ENCODE results near the gene VRTN.

The VRTN gene

DNA sequence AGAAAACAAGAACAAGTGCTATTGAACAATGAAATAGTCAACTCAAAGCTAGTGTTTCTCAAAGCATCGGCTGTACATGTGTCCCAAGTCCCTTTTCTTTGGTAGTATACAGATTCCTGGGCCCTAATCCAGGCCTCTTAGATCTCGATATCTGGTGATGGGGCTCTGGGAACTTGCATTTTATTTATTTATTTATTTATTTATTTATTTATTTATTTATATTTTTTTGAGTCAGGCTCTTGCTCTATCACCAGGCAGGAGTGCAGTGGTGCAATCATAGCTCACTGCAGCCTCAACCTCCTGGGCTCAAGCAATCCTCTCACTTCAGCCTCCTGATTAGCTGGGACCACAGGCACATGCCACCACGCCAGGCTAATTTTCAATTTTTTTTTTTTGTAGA, 60.6 kb downstream of the VRTN start:
- Histone ChIP-seq H3K4me3 (replicated peaks; ENCODE audit: insufficient read depth, low read length) (no peak overlapping the region), H3K27ac (replicated peaks) (no peak overlapping the region), H3K27me3 (ENCODE audit: insufficient read depth, poor library complexity, severe bottlenecking) (no peaks in the 10 kb centered on the region)
- DNase-seq (ENCODE audit: low read depth in 1 of 2, low spot score in 1 of 2): no peak
- no peak for TF ChIP-seq SPI1 (IDR thresholded peaks at IDR 0.05; ENCODE audit: borderline replicate concordance, low read depth)
- TF ChIP-seq GABPA (IDR thresholded peaks at IDR 0.05; ENCODE audit: low read depth): no peak
- no peak for TF ChIP-seq CTCF (IDR thresholded peaks at IDR 0.05; ENCODE audit: insufficient read depth, low read length)
- no peak for TF ChIP-seq REST (IDR thresholded peaks at IDR 0.05; ENCODE audit: insufficient replicate concordance, low read depth)
- TF ChIP-seq POLR2AphosphoS5 (IDR thresholded peaks at IDR 0.05; ENCODE audit: low read depth): no peak

DNA sequence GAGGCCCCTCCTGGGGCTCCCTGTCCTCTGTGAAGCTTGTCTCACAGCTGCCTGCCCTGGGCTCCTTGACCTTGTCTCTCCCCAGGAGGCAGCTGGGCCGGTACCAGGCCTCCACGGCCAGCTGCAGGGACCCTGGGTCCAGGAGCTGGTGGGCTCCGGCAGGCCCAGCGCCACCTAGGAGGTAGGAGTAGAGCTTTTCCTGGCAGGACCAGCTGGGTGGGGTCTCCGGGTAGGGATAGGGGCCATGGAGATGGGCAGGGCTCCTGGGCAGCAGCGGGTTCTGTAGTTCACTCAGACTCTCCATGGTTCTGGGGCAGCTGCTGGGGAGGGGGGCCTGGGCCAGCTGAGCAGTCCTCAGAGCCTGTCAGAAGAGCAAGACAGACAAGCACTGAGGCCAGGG, 61.2 kb downstream of the VRTN start:
- no peak for DNase-seq (ENCODE audit: low read depth in 1 of 2, low spot score in 1 of 2)
- Histone ChIP-seq H3K4me3 (replicated peaks; ENCODE audit: insufficient read depth, low read length) (no peak overlapping the region), H3K27ac (replicated peaks) (no peak overlapping the region), H3K27me3 (ENCODE audit: insufficient read depth, poor library complexity, severe bottlenecking) (no peaks in the 10 kb centered on the region)
- no peak for TF ChIP-seq GABPA (IDR thresholded peaks at IDR 0.05; ENCODE audit: low read depth)
- TF ChIP-seq SPI1 (IDR thresholded peaks at IDR 0.05; ENCODE audit: borderline replicate concordance, low read depth): no peak
- TF ChIP-seq POLR2AphosphoS5 (IDR thresholded peaks at IDR 0.05; ENCODE audit: low read depth): no peak
- no peak for TF ChIP-seq CTCF (IDR thresholded peaks at IDR 0.05; ENCODE audit: insufficient read depth, low read length)
- no peak for TF ChIP-seq REST (IDR thresholded peaks at IDR 0.05; ENCODE audit: insufficient replicate concordance, low read depth)

Data from HL-60 (cell line).